ENCODE measurements around the gene TIMM22.
"Not testable (repeated sequence)": the region's sequence is repeated elsewhere in the genome, so short reads cannot be mapped to it uniquely, and the experiment has no call there.

Gene TIMM22

DNA sequence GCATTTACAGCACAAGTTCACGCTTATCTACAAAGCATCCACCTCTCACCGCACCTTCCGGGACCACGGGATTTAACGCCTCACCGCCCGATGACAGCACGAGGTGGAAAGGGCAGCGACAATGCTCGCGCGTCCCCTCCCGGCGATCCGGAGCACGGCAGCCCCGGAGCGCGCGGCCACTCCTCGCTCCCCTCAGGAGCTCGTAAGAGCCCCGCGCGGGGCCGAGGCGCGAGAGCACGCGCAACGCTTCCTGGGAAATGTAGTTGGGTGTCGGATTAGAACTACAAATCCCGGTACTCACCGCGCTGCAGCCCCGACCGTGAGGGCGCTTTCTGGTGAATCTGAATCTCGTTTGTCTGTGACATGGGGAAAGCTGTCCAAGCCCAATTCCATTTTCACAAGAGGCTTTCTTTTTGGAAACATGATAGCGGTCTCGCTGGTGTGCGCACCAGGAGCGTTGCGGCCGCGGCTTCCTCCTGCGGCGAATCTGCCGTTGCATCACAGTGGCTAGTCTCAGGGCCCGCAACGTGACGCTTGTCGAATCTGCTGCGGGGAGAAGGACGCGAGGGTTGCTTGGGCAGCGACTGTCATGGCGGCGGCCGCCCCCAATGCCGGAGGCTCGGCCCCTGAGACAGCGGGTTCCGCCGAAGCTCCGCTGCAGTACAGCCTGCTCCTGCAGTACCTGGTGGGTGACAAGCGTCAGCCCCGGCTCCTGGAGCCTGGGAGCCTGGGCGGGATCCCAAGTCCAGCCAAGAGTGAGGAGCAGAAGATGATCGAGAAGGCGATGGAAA is at the start of gene TIMM22:
TSS of gene TIMM22 (plus strand) at position 576 of the 791 bp plus-strand sequence. CDS start at position 590, 14 bp downstream.
- DNase-seq: peak; percentile 81

DNA sequence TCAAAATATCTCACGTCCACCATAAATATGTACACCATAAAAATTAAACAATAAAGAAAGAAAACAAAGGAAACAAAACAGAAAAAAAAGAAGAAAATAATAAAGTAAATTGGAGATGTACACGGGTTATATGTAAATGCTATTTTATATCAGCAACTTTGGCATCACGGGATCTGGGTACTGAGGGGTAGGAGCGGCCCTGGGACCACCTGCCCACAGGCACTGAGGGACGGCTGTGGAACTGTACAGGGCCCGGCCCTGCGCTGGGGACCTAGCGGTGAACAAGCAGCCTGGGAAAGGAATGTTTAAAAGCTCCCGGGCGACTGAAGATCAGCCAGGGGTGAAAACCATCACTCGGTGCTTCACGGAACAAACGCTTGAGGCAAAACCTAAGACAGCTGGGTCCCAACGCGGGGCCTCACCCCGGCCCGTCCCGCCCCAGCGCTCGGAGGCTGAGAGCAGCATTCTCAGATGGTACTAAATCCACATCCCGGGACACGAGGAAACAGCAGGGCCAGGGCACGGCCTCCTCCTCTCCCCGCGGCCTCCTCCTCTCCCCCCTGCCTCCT is 48.6 kb upstream of the TIMM22 start:
- no peak for DNase-seq

DNA sequence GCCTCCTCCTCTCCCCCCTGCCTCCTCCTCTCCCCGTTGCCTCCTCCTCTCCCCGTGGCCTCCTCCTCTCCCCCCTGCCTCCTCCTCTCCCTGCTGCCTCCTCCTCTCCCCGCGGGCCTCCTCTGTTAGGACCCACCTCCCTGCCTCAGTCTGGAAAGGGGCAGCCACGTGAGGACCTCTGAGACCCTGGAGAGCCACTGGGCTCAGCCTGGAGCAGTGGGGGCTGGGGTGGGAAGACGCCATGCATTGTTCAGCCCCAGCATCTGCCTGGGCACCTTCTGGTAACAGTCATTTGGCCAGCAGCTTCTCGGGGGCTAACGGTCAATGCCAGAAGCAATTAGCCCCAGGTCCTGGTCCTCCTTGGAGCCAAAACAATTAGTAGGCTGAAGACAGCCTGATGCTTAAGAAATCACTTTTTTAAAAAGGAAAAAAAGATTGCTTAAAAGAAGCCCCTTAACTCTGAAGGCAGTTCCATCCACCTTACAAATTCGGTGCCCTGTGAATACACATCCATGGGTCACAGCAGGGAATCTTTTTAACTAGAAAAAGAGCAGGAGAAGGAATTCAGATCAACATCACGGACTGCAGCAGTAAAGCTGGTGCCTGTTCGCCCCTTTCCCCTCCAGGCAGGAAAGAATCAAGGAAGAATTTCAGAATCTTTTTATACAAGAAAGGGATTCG is 47.2 kb upstream of the TIMM22 start:
- DNase-seq: no peak

DNA sequence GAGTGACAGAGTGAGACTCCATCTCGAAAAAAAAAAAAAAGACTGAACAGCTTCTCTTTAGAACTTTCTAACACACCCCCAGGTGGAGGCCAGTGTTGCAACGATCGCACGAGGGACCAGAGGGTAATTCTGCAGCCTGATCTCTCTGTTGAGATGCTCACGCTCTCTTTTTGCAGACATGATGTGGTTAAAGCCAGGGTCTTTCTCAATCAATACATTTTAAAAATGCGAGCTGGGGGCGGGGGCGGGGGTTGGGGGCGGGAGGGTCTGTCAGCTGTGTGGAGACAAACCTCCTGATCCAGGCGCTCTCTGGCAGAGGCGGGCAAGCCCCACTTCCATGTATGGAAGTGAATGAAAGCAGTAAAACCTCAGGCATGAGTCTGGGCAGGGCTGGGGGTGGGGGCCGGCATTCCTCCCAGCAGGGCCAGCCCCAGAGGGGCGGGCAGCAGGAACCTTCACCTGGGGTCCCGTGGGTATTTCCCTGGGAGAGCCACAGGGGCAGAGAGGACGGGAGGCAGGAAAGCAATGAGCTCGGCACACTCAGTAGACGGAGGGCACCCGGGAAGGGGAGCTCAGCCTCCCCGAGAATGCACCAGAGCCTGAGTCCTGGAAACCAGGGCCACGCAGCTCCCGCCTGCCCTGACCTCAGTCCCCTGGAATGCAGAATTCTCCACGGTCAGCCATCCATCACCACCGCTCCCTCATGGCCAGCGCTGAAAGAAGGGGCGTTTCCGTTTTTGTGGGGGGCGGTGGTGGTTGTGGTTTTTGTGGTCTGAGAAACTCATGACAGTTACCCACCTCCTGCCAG is 45.4 kb upstream of the TIMM22 start:
- DNase-seq: no peak

DNA sequence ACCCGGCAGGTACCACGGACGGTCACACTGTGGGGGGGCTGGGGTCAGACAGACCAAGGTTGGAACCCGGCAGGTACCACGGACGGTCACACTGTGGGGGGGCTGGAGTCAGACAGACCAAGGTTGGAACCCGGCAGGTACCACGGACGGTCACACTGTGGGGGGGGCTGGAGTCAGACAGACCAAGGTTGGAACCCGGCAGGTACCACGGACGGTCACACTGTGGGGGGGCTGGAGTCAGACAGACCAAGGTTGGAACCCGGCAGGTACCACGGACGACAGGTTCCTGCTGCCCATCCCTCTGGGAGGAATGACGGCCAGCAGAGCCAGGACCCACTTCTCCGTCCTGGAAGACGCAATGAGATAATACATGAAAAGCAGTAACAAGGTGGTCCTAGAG is 44.3 kb upstream of the TIMM22 start:
- DNase-seq: not testable (repeated sequence)

DNA sequence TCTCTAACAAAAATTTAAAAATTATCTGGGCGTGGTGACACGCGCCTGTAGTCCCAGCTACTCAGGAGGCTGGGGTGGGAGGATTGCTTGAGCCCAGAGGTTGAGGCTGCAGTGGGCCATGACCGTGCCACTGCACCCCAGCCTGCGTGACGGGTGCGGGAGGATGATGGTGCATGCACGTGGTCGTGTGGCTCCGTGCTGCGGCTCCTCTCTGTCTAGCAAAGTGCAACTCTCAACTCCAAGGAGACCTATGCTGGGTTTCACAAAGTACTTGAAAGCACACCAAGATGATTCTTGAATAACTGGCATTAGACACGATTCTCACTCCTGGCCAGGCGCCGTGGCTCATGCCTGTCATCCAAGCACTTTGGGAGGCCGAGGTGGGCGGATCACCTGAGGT is 43.2 kb upstream of the TIMM22 start:
- no peak for DNase-seq

DNA sequence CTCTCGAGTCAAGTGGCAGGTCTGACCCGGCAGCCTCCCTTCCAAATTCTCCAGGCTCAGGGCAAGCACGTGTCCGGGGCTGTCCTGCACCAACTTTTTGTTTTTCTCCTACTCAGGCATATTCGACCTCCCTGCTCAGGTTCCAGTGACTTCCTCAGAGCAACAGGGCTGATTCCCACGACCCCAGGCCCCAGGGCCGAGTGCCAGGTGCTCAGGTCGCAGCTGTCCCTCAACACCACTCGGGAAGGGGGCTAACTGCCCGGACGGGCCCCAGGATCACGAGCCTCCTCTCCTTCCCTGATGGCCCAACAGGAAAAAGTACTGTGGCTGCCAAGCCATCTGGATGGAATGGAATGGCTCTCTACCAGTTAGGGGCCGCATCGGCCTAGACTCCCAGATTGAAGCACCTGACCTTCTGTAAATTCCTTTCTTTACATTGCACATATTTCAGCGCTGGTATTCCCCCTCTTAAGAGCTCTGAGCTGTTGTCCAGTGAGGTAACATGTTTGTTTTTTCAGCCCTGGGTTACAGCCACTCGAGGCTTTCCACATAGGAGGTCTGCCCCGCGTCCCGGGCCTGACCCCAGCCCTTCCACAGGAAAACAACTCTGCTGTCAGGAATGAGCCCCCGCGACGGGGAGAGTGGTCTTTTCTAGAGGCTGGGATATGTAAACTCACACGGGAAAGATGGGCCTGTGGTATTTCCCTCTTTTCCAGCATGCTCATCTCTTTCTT is 42.3 kb upstream of the TIMM22 start:
- no peak for DNase-seq

DNA sequence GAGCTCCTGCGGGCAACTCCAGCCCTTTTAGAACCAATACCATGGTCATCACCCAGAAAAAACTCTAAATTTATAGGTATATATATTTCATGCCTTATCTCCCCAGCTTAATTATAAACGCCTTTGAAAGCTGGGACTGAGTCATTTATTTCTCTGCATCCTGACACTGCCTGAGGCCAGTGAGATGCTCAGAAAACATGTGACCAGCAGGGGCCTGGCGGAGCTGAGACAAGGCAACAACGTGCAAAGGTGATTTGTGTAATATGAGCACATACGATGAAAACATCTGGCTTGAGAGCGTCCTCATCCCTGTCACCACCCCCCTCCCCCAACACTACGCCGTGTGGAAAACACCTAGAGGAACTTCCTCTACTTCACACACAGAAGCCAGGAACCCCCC is 40.0 kb upstream of the TIMM22 start:
- DNase-seq: no peak

DNA sequence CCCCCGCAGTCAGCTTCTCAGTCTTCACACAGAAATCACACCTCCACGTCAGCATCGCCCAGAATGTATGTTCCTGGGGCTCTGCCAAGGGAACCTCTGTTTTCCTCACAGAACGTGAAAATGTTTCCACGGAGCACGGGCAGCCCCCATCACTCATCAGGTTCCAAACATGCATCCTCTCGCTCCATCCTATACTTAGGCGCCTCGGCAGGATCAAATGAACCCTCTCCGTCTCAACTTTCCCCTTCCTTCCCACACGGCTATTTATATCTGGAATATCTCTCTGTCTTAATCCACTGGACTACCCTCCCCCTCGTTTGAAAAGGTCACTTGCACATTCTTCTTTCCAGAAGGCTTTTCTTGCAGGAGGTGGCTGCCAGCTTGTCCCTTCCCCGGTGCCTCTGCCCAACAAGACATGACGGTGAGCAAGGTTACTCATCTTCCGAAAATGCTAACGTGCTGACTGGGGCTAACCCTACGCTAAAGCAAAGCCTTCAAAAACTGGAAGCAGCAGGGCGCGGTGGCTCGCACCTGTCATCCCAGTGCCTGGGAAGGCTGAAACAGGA is 39.0 kb upstream of the TIMM22 start:
- no peak for DNase-seq

DNA sequence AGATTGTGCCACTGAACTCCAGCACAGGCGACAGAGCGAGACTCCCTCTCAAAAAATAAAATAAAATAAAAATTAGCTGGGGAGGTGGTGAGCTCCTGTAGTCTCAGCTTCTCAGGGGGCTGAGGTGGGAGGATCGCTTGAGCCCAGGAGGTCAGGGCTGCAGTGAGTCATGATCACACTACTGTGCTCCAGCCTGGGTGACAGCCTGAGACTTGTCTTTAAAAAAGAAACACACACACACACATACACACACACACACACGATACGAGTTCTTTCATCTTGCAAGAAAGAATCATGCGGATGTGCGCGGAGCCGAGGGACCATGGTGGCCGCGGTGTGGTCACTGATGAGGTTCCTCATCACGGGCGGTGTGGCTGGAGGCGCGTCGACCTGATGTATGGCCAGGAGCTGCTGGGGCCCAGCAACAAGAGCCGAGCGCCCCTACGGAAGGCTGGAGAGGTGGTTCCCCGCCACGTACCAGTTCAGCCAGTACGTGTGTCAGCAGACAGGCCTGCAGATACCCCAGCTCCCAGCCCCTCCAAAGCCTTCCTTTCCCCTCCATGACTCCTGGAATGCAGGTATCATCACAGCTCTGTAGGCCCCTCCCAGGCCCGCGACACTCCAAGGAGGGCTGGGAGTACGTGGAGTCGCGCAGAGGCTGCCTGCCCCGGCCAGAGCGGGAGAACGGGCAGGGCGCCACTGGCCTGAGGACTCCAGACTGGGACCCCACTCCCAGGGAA is 38.0 kb upstream of the TIMM22 start:
- DNase-seq: no peak

DNA sequence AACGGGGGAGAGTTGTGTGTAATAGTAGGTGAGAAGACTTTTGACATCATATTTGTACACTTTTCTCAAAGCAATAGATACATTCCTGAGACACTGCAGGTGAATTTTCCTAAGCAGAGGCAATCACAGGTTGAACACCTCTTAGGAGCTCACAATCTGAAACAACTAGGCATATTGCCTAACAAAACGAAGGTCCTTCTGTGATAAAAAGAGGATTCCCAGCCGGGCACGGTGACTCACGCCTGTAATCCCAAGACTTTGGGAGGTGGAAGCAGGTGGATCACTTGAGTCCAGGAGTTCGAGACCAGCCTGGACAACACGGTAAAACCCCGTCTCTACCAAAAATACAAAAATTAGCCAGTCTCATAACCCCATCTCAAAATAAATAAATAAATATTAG is 34.8 kb upstream of the TIMM22 start:
- no peak for DNase-seq

DNA sequence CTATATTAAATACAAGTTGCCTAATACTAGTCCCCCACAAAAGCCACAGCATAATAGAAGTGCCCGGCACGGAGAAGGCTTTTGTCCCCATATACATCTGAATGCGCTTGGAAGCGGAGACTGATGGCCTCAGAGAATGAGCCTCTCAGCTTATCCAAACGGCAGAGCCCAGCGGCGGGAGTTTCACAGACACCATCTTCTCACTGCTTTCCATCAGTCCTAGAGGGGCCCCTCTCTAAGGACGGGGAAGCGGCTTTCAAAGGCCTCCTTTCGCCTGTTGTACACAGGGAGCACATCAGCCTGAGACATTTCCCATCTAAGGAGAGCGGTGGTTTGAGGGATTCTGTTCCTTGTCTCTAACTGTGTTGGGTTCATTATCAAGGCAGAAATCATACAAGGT is 34.3 kb upstream of the TIMM22 start:
- DNase-seq: no peak

DNA sequence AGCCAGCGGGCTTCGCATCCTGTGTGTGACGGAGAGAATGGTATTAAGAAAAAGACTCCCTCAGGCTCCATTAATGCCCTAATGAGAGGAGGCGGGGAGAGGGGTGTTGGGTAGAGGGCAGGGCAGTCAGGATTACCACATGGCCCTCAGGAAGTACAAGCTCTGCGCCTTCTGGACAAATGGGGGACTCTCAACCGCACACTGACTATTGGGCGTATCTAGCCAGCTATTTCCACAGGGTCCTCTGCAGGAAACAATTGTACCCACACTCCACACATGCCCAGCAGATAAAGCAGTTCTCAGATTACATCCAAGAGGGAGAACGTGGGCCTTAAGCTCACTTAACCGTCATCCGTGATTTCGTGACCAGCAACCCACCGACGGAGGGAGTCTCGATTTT is 32.1 kb upstream of the TIMM22 start:
- no peak for DNase-seq

DNA sequence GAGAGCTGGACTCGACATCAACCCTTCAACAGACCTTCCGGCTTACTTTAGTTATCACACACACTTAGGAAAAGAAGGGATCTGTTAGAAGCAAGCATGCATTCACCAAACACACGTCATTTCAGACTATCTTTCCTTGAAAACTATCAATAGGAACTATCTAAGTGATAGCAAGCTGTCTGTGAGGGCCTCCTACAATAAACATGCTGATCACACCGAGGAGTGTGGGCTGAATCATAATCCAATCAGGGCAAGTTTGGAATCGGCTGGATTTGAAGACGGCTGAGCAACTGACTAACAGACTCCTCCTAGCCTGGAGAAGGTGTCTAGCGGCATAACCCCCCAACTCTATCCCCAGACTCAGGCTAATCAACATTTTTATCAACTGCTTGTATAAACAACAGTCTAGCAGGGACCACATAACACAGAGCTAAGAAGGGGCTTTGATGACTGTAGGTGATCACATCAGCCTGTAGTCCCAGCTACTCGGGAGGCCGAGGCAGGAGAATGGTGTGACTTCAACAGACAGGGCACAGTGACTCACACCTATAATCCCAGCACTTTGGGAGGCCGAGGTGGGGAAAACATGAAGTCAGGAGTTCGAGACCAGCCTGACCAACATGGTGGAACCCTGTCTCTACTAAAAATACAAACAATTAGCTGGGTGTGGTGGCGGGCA is 31.5 kb upstream of the TIMM22 start:
- DNase-seq: no peak

DNA sequence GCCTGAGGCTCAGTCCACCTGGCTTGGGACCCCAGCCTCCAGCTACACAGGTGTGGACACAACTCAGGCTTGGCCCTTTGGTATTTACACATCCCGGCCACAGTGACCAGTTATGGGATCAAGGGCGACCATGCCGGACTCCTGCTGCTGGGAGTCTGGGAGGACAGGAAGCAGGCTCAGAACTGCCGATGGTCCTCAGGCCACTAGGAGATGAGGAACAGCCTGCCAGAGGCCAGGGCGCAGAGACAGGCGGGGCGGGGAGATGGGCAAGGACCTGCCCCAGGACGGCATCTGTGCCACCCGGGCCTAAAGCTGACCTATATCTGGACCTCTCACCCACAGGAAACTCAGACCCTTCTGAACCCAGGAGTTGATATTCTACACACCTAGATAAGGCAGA is 29.8 kb upstream of the TIMM22 start:
- DNase-seq: no peak

DNA sequence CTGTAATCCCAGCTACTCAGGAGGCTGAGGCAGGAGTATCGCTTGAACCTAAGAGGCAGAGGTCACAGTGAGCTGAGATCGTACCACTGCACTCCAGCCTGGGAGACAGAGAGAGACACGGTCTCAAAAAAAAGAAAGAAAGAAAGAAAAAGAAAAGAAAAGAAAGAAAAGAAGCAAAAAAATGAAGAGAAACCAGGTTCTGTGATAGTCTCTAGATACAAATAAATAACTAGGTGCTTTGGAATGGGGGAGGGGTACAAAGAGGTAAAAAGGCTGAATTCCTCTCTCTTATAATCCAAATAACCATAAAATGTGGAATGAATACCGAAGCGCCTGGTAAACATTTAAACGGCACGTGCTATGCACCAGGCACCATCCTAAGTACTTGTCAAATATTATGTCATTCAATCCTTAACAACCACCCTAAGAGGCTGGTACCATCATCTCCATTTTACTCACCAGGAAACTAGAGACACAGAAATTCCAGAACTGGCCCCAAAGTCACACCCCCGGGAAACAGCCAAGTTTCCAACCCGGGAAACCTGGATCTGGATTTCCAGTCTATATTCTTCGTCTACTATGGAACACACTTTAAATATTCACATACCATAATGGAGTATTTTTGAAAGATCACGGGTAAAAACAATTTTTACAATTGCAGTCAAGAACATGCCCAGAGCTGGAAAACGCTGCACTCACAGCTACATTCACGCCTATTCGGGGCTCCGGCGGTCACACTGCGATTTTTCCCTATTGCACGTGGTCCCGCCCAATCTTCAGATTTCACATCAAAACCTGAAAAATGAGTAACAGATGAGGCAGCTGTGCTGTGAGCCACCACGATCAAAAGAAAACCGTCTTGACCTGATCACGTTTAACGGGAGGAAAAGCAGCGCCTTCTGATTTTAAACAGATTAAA is 27.9 kb upstream of the TIMM22 start:
- no peak for DNase-seq

DNA sequence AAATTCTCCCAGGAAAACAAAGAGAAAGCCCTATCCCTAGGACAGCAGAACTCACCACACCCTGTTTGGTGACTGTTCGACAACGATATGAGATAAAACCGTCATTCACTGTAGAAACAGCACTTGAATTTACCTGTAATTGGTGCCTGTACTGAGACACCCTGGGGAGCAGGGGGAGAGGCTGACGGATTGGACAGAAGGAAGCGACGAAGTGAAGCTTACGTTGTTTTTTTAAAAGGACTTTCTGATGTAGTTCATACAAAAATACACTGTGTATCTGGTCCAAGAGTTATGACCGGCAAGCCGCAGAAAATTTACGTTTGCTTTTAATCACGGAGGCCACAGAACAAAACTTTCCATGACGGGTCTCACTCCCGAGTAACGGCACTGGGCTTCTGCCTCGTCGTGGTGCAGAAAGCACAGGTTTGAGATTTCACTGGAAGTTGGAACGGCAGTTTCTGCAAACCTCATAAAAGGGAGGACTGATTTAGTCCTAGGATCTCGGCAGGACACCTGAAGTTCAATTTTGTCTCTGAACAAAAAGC is 27.0 kb upstream of the TIMM22 start:
- no peak for DNase-seq

DNA sequence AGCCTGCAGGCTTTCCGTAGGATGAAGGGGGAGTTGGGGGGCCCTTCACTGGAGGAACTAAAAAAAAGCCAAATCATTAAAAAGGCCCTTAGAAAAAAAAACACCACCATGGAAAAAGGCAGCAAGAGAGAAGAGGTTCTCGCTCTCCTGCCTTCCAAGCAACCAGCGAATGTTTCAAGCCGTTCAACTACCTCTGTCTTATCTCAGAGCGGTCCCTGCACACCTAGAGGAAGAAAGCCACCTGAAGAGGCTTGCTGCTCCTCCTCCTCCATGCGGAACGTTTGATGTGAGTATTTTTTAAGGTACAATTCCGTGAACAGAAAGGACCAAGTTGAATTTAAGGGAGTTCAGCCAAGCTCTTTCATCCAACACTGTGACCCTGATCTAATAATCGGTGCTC is 26.6 kb upstream of the TIMM22 start:
- no peak for DNase-seq

DNA sequence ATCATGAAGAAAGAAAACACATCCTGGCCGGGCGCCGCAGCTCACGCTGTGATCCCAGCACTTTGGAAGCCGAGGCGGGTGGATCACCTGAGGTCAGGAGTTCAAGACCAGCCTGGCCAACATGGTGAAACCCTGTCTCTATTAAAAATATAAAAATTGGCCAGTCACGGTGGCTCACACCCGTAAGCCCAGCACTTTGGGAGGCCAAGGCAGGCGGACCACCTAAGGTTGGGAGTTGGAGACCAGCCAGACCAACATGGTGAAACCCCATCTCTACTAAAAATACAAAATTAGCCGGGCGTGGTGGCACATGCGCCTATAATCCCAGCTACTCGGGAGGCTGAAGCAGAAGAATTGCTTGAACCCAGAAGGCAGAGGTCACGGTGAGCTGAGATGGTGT is 25.1 kb upstream of the TIMM22 start:
- not testable (repeated sequence) for DNase-seq

DNA sequence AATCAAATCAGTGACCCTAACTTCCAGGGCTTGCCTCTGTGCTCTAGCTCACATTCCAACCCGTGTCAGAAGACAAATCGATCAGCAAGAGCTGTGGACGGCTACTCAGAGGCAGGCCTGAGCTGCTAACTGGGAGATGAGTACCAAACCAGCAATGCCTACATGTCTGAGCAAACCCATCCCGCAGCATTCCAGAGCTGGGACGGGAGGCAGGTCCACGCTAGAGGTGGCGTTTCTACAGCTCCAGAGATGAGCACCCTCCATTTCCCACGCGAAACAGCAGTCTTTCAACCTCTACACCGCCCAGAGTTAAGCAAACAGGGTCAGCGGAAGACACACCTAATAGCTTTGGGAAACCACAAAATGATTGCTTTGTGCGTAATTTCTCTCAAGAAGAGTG is 23.9 kb upstream of the TIMM22 start:
- DNase-seq: no peak

All from NCI-H1105 (cell line).